D341Med (cell line): ENCODE data around the gene POGK.
A peak's percentile ranks its signal among the peaks of the same experiment; 100 is the strongest.
"Not testable (repeated sequence)": the region's sequence is repeated elsewhere in the genome, so short reads cannot be mapped to it uniquely, and the experiment has no call there.

Experiments used
- DNase-seq: peaks from one replicate; pipeline ENCODE4 v3.0.0; 2012; ENCODE audit warnings: low spot score

The POGK gene

DNA sequence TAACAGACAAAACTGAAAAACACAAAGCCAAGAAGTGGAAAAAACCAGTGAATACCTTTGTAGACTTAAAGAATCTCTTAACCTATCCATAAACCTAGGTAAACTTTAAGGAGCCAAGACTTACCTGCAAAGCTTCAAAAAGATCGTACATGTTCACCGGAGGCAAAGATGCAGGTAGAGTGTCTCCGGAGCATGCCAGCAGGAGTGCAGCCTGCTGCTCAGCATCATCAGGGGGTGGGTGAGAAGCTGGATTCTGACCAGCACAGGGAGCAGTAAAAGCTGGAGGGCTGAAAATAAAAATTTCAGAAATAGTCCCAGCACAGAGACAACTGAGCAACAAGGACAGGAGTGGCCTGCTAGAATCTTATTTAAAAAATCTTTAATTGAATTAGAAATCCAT, 18.7 kb downstream of the POGK start:
- DNase-seq = no peak

DNA sequence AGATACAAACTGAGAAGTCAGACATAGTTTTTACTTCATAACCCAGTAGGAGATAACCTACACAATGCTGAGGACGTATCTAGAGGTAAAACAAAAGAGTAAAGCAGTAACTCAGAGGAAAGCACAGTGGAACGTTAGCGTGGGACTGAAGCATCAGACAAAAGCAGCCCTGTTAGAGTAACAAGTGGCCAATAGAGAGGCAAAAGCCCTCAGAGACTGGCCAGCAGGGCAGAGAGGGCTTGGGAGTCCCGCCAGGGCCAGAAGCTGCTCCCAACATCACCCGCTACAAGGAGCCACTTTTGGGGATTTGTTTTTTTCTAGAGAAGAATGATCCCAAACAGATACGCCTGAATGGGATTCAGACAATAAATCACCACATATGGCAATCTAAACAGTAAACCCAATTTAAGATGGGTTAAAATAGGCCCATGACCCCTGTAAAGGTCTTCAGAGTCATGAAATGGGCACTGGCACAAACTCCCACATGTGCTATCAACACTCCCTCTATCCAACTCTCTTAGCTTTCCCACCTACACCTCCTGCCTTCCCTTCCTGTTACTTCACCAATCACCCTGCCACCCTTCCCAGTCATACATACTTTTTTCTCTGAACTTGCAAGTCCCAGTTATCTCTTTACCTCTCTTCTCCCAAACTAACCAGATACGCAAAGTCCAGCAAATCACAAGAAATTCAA, 19.6 kb downstream of the POGK start:
- no peak for DNase-seq

DNA sequence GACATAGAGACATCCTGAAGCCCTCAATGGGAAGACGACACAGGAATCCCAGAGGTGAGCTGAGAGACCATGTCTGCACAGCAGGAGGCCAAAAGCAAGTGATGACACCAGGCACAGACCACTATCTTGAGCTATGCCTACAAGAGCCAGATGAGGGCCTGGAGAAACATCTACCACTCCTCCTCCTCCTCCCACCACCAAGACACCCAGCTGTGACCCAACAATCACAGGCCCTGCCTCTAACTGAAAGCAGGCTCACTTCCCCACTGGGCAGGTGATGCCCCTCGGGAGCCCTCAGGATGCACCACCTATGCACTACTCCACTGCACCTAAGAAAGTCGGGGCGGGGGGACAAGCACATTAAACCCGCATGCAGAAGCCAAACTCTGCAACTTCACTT, 20.3 kb downstream of the POGK start:
- DNase-seq = no peak

DNA sequence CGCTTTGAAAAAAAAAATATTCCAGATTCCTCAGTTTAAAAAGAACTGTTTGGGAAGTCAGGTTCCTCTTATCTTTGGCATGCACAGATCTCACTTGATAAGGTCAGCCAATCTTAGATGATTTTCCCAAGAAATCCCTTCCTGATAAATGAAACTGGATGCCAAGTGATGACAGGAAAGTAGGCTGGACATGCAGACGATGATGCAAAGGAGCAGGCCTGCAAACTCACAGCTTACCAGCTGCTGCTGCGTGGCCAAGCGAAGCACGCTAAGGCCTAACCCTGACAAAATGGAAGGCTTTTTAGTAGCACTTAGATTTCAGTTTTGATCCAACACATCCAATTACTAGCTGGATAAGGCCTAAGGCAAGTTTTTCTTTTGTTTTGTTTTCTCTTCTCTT, 26.7 kb downstream of the POGK start:
- DNase-seq = no peak

DNA sequence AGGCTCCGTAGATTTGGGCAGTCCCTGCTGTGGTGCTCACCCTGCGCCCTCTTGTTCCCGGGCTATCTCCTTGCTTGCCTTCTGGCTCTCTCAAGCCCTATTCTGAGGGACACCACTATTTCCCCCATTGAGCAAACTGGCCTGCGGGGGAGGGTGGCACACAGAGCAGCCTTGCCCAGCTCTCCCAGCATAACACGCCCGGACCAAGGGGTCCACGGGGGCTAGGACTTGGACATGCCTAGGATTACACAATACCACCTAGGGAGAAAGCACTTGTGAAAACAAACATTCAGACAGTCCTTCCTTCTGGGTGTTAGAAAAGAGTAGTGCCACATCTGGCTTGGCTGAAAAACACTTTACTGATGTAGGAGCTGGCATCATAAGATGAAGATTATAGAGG, 29.4 kb downstream of the POGK start:
- no peak for DNase-seq

DNA sequence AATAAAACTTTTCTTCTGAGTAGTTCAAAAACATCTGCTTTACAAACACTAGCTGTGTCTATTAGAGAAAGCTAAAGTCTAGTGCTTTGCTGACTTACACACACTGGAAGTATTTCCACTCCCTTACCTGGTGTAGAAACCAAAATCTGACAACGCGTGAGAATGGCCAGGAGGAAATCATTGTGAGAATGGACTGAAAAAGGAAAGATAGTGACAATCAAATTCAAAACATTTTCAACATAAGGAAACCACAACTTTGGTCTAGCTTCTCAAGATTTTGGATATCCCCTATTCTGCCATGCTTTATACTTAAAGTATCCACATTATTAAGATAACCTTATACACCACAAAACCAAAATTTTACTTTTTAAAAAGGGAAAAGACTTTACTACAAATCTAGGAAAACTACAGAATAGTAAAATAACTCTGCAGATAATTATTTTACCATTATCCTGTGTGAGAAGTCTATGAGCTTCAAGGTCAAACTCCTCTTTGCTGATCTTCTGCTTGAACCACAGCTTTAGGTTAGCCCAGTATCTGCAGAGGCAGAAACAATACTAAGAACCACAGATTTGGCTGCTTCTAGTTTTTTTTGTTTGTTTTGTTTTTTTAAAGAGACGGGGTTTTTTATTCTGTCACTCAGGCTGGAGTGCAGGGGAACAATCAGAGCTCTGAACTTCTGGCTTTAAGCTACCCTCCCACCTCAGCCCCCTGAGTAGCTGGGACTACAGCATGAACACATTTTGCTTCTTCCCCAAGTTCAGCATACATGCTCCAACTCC, 30.2 kb downstream of the POGK start:
- no peak for DNase-seq

DNA sequence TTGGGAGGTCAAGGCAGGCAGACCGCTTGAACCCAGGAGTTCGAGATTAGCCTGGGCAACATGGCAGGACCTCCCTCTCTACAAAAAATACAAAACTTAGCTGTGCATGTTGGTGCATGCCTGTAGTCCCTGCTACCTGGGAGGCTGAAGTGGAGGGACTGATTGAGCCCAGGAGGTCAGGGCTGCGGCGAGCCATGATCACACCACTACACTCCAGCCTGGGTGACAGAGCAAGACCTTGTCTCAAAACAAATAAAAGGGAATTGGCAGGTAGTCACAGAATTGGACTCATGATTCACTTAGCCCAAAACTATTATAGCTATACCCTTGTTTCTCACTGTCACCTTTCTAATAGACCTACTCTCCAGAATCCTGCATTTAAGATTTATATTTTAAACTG, 31.3 kb downstream of the POGK start:
- DNase-seq = no peak

DNA sequence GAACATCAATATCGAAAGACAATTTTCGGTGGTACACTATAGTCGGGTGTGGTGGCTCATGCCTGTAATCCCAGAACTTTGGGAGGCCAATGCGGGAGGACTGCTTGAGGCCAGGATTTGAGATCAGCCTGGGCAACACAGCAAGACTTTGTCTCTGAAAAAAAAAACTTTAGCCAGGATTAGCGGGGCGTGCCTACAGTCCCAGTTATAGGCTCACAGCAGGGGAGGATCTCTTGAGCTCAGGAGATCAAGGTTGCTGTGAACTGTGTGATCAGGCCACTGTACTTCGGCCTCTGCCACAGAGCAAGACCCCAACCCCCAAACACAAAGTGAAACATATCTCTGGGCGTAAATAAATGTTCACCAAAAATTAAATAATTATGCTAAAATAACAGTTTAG, 35.2 kb downstream of the POGK start:
- no peak for DNase-seq

DNA sequence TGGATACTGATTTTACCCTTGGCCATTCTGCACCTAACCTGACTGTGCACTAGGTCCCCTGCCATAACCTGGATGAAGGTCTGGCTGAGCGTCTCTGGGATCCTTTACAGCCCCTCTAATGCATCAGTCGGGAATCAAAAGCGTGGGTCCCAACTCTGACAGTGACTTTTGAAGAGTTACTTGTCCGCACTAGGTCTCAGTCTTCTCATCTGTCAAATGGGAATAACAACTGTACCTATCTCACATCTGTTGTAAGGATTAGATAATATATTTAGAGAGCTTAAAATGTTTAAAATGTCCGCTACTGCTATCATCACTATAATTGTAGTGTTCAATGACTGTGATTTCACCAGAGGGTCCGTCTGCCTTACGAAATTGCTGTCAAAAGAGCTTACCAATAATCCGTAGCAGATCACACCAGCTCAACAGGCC, 36.0 kb downstream of the POGK start:
- no peak for DNase-seq

DNA sequence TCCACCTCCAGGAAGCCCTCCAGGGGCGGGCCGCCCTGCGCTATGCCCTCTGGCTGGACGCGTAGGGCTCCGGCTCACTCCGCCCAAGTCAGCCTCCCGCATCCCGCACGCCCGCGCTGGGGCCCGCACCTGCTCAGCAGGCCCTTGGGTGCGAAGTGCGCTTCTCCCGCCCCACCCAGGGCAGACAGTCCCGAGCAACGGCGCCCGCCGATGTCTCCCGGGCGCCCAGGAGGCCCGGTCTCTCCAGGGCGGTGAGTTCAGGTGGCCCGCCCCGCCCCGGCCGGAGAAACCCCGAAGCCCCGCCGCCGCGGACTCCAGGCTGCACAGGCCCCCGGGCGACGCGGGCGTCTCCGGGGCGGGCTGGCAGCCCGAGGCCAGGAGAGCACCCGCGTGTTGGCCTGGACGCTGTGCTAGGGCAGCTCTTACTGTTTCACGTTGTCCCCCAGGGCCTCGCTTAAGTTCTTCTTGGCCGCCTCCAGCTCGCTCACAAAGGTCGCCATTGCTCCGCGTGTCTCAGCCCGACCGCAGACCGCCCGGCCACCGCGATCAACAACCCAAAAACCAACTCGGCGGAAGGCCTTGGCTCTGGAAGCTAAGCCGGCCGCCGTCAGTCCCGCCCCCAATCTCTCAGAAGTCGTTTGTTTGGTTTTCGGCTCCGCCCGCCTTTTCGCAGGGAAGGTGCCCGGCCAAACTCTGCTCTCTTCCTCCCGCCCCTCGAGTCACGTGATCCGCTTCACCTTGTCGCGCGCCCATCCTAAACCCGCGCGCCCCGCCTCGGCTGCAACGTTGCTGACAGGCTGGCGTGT, 36.7 kb downstream of the POGK start, which contains the start of gene TADA1:
TADA1 (minus strand) TSS at position 531 of the 806 bp plus-strand sequence; CDS start at position 500, 31 bp downstream.
- DNase-seq = peak; percentile 98

DNA sequence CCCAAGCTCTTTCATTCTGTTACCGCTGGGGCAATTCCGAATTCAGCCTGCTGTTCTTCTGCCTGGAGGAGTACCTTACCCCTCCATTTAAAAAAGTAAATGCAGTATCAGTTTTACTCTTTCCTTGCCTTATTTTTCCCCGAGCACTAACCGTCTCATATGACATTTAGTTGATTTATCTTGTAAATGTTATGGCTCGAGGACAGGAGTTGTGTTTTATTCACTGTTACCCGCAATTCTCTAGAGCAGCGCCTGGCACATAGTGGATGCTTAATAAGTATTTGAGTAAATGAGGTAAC, 37.2 kb downstream of the POGK start:
- no peak for DNase-seq

DNA sequence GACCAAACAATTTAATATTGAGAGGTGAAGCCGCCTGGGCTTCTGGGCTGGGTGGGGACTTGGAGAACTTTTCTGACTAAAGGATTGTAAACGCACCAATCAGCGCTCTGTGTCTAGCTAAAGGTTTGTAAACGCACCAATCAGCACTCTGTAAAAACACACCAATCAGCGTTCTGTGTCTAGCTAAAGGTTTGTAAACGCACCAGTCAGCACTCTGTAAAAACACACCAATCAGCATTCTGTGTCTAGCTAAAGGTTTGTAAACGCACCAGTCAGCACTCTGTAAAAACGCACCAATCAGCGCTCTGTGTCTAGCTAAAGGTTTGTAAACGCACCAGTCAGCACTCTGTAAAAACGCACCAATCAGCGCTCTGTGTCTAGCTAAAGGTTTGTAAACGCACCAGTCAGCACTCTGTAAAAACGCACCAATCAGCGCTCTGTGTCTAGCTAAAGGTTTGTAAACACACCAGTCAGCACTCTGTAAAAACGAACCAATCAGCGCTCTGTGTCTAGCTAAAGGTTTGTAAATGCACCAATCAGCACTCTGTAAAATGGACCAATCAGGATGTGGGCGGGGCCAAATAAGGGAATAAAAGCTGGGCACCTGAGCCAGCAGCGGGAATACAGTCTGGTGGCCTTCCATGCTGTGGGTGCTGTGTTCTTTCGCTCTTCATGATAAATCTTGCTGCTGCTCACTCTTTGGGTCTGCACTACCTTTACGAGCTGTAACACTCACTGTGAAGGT, 39.1 kb downstream of the POGK start:
- DNase-seq = not testable (repeated sequence)

DNA sequence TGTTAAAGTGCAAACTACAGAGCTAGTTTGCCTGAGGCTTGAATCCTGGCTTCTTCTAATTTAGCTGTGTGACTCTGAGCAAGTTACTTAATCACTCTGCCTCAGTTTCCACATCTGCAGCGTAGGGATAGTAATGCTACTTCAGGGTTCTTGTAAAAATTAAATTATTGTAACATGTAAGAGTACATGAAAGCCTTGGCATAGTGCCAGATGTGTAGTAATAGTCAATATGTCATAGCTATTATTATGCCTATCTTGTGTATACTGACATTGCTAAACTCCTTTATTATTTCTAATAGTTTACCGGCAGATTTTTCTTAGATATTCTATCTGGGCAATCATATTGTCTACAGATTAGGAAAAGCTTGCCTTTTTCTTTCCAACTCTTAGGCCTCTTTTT, 43.6 kb downstream of the POGK start:
- no peak for DNase-seq

DNA sequence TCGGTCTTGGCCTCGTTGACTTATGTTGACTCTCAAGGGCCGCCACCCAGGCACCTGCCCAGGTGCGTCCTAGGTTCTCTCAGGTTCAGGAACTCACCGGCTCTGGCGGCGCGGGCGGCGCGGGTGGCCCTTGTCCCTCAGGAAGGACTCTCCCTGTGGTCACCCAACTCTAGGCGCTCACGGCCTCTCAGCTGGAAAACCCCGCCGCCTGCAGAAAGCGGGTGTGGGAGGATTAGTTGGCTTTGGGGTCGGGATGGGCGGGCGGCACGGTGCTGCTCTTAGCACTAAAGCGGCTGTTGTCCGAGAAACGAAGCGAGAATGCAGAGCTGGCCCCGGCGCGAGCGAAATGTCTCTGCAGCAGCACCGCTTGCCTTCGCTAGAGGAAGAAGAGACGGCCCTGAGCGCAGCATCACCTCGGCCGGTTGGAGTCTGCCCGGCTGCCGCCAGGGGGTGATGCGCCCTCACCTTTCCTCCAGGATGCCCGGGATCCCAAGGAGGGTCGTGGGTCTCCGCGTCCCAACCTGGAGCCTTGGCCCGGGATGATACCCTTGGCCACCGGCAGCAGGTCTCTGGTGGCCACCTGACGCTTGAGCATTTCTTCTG, 44.9 kb downstream of the POGK start:
- no peak for DNase-seq

DNA sequence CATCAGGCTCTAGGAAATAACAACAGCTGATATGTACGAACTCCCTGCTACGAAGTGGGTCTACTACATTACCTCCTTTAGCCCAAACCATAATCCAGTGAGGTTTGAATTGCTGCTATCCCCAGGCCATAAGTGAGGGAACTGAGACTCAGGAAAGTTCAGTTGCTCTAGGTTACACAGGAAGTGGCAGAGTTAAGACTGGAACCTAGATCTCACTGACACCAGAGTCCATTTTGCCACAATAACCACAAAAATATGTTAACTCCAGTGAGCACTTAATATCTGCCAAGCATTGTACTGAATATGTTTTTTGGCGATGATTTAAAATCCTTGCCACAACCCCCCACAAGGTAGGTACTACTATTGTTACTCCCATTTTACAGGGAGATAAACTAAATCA, 45.7 kb downstream of the POGK start:
- DNase-seq = no peak

DNA sequence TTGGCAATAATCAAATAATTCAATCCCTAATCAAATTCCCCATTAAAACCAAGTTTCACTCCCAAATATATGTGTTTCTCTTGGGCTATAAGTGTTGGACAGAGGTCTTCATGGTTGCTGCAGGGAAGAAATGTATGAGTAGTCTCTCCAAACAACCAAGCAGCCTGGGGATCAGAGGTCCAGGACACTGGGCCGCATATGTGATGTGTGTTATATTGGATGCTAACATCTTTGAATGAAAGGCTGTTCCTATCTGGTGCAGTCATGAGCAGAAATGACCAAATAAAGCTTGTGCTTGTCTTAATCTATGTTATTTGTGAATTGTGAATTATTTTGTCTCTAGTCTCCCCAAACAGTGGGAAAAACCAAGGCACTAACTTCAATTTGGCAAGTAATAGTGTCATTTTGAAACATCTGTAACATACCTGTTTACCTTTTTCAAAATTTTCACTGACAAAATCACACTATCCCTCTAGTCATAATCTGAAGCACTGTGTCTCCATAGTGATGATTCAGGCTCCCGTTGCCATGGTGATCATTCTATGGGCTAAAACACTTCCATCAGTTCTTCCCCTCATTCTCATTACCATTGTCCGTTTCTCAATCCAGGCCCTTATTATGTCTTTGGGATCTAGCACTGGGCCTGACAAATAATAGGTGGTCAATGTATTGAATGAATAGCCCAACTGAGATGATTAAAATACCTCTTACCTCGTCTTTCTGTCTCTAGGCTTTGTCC, 49.3 kb downstream of the POGK start:
- no peak for DNase-seq

DNA sequence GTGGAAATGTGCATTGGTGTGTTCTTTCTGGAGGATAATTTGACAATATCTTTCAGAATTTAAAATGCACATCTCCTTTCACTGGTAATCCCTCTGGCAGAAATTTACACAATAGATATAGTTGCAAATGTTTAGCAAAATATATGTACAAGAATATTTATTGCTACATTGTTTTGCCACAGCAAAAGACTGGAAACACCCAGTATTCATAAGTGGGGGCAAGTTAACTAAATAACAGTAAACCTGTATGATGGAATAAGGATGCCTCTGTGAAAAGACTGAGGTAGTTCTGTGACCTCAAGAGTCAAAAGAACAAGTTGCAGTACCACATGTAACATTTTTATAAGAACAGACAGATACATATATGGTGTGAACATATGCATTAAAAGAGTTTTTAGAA, 50.5 kb downstream of the POGK start:
- DNase-seq = no peak

DNA sequence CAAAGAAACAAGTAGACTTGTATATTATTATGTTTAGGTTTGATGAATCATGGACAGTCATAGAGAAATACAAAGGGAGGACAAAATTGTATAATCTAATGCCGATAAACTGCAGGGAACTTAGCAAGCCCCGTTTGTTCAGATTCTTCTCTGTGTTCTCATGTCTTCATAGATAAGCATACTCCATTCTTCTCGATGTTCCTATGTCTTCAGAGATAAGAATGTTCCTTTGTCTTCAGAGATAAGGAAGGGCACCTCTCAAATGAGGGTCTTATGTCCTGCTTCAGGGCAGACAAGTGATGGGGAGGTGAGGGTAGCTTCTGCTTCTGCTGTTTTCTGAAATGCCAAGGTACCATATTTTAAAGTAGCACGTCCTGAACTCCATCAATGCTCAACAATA, 56.5 kb downstream of the POGK start:
- DNase-seq = no peak

DNA sequence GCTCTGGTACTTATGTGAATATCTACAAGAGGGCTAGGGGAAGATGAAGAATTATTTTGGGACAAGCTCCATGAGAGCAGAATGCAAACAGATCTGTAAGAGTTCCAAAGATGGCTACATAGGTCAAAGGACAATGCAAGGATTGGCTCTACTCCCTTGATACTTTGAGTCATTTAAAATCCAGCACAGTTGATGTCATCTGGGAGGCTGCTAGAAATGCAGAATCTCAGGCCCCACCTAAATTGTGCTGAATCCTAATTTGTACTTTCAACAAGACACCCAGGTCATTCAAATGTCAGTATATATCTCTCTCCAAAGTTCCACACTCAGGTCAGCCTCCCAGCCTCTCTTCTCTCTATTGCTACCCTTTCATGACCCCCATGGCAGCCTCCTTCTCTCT, 60.5 kb downstream of the POGK start:
- no peak for DNase-seq

DNA sequence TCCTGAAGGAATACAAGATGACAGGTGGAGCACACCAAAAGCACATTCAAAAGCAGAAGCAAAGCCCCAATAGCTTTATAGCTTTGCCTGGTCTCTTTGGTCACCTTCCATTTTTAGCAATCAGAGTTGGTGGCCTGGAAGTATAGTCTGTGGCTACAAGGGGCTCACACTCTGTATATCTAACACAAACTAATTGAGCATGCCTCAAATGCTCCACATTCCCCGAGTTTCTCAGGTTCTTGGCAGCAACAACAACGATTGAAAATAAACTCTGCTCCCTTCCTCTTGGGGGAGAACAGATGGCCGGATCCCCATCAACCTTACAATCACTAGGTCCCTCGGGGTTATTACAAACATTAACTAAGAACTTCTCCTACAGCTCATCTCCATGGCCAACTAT, 61.7 kb downstream of the POGK start:
- DNase-seq = no peak

DNA sequence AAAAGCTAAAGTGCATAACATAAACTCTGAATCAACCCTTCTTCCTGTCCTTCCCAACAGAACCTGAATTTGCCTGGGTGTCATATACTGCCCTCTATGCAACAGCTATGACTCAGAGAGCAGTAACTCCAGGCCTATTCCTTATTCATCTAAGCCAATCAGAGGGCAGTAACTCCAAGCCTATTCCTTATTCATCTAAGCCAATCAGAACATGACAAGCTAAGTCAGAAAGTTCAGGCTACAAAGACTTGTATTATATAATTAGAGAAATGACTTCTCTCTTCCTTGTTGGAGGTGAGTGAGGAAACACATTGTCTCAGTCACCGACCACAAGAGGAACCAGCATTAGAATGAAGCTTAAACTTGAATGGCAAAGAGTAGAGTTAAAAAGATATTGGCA, 63.0 kb downstream of the POGK start:
- DNase-seq = no peak
